GM18499 (cell line): ENCODE results near the gene KRTAP5-4.
"Not testable (repeated sequence)": the region's sequence is repeated elsewhere in the genome, so short reads cannot be mapped to it uniquely, and the experiment has no call there.

Source experiments
- ATAC-seq: cut with Tn5 transposase; IDR thresholded peaks from one replicate; pipeline ENCODE4 v1.9.1; 2021; ENCODE audit warnings: moderate number of reproducible peaks; ENCODE audit not compliant: insufficient read depth, unreplicated experiment

Gene KRTAP5-4

DNA sequence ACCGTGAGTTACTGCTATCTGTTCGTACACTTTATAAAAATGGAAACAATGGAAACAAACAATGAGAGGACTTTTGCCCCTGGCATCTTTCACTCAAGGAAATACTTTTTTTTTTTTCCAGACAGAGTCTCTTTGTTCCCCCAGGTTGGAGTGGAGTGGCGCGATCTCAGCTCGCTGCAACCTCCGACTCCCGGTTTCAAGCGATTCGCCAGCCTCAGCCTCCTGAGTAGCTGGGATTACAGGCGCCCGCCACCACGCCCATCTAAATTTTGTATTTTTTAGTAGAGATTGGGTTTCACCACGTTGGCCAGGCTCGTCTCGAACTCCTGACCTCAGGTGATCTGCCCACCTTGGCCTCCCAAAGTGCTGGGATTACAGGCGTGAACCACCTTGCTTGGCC is 46.2 kb downstream of the KRTAP5-4 start:
- ATAC-seq, result not testable (repeated sequence)

DNA sequence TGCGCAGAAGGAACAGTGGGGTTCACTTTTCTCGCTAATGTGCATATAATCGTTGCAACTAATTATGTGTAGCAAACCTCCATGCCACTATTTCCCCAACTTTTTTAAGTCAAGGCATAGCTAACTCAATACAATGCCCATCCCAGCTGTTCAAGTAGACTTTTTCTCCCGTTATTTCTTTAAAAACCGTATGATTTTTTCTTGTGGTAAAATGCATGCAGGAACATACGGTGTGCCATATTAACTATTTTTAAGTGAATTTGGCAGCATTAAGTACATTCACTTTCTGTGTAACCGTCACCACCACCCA is 47.0 kb downstream of the KRTAP5-4 start:
- ATAC-seq, result no peak

DNA sequence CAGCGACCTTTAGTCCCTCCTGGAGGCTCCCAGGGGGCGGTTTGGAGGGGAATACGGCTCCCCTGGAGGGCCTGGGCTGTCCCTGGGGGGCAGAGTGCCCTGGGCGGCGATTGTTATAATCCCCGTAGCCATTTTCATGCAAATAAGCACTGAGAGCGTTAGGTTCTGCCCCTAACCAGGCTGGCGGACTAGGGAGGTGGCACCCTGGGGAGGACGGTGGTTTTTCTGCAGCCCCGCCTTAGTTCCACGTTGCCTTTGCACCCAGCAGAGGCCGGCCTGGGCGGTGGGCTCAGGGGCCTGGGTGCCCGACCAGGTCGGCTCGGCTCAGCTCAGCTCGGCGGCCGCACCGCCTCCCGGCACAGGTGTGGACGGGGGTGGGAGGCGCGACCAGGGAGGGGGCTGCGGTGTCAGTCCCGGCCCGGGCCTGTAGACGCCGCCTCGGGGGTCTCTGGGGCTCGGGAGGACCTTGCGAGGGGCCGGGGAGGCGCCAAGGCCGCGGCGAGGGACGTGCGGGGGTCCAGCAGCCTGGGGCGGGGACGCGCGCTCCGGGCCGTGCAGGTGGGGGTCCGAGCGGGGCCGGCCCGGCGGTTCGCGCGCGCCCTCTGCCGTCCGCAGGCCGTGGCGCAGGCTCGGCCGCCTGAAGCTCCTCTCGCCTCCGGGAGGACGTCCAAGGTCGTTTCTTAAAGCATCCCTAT is 47.6 kb downstream of the KRTAP5-4 start:
- ATAC-seq, result no peak

DNA sequence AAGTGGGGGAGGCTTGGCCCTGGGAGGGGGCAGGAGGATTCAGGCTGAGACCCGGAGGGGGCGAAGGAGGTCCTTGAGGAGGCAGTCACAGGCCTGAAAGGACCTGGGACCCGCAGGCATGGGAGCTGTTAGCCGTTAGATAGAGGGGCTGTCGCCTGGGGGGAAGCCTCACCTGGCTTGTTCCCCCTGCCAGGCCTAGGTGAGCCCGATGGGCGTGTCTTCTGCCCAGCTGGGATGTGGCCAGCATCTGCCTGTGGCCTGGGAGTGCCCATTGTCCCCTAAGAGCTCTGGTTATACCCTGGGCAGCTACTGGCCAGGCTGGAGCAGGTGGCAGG is 48.1 kb downstream of the KRTAP5-4 start:
- ATAC-seq, result no peak

DNA sequence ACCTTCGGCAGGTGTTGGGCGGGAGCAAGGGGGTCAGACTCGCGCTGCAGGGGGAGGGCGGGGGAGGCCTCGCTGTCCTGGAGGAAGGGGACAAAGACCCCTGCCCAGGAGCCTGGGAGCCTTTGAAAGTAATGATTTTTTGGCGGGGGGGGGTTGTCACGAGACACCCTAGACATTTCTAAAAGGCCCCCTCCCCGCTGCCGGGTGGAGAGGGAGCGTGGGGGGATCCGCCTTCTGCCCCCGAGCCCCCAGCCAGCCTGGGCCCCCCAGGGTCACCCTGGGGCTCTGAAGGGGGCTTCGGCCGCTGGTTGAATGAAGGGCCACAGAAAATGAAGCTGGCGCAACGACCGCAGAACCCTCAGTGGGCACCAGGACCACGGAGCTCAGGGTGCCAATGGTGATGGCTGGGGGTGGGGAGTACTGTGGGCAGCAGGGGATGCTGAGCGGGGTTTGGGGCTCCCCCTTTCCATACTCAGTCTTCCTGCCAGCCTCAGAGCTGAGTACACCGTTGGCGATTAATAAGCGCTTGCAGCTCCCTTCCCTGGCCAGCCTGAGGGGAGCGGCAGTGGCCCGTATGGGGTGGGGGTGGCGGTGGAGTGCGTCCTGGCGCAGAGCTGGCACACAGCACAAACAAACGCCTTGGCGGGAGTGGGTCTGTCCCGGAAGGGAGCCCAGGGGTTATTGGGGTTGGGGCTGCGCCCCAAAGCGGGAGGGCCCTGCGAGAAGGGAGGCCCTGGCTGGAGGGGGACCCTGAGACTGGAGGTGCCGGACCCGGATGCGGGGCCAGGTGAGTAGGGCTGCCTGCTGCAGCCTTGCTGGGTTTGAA is 48.6 kb downstream of the KRTAP5-4 start:
- no peak for ATAC-seq

DNA sequence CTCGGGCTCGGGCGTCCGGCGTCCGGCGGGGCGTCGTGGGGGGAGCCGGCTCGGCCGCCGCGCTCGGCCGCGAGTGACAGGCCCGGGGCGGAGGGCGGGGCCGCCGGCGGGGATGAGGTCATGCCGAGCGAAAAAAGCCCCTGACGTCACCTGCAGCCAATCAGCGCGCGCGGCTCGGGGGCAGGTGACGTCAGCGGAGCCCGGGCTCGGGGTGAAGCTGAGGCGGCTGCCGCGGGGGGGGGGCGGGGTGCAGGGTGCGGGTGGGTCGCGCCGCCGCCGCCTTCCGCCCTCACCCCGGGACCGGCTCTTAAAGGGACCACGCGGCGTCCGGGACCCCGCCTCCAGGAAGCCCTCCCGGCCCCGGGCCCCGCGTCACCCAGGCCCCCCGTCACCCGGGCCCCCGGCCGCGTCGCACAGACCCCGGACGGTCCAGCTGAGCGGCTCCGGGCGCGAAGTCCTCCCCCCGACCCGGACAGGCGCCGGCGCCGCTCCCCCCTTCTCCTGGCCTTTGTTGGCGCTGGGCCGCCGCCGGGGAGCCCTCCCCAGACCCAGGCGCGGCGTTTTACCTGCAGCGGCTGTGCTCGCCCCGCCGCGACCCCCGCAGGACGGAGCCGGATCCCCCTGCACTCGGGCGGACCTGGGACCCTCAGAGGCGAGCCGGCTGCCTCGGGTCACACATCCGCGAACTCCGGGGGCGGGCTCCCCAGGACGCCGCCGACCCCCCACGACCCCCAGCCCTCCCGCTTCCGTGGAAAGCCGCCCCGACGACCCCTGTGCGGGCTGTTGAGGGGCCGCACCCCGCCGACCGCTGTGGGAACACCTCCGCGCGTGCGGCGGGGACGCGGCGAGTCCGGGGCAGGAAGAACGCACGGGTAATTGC is 49.5 kb downstream of the KRTAP5-4 start, which contains the start of gene DUSP8:
Gene DUSP8 (minus strand): TSS at position 75 of the 880 bp plus-strand sequence. CDS start 6,445 bp downstream, outside the sequence.
- no peak for ATAC-seq

DNA sequence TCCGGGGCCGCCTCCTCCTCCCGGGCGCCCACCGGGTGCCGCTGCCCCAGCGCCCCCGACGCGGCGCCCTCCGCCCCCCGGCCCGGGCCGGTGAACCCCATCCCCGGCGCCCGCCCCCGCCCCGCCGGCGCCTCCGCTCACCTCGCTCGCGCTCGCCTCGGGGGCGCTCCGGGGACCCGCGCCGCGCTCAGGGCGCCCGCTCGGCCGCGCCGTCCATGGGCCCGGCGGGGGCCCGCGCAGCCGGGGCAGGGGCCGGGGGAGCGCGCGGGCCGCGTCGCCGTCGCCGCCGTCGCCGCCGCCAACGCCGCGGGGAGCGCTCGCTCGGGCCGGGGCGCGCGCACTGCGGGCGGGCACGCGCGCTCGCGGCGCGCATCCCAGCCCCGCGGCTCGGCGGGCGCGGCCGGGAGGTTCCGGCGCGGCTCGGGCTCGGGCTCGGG is 50.2 kb downstream of the KRTAP5-4 start:
- no peak for ATAC-seq
